Hepatocyte (in vitro differentiated cells): ENCODE results near the gene SMIM26. TPM values are rescaled to one million over a fixed set of nuclear protein-coding genes. Genes with fewer than 3 reads are reported as not detected.

Source experiments
- DNase-seq: peaks from one replicate; pipeline ENCODE4 v3.0.0-alpha.2; 2016; ENCODE audit warnings: low spot score
- H2AFZ ChIP-seq: fragments of 200-600 bp; sonication (generic); 2 replicates; pipeline ENCODE4 v1.6.0; 2016; ENCODE audit warnings: antibody characterized with exemption, mild to moderate bottlenecking
- H3K27ac ChIP-seq: fragments of 200-600 bp; sonication (generic); 2 replicates; pipeline ENCODE4 v1.5.1; 2016; ENCODE audit warnings: mild to moderate bottlenecking
- H3K27me3 ChIP-seq: fragments of 200-600 bp; sonication (generic); 2 replicates; pipeline ENCODE4 v1.6.1; 2016
- H3K36me3 ChIP-seq: fragments of 200-600 bp; sonication (generic); replicated peaks from 2 replicates; pipeline ENCODE4 v1.5.1; 2016; ENCODE audit warnings: low read depth; ENCODE audit not compliant: insufficient read depth
- H3K4me1 ChIP-seq: fragments of 200-600 bp; sonication (generic); 2 replicates; pipeline ENCODE4 v1.5.1; 2016; ENCODE audit warnings: mild to moderate bottlenecking, moderate library complexity; ENCODE audit not compliant: insufficient read depth
- H3K4me2 ChIP-seq: fragments of 200-600 bp; sonication (generic); 2 replicates; pipeline ENCODE4 v1.6.0; 2016
- H3K4me3 ChIP-seq: fragments of 200-600 bp; sonication (generic); 2 replicates; pipeline ENCODE4 v1.5.1; 2016; ENCODE audit warnings: mild to moderate bottlenecking
- H3K79me2 ChIP-seq: fragments of 200-600 bp; sonication (generic); 2 replicates; pipeline ENCODE4 v1.6.0; 2017; ENCODE audit warnings: mild to moderate bottlenecking
- H3K9me2 ChIP-seq: fragments of 200-600 bp; sonication (generic); replicated peaks from 2 replicates; pipeline ENCODE4 v1.6.0; 2017; ENCODE audit warnings: mild to moderate bottlenecking; ENCODE audit not compliant: insufficient read depth
- H3K9me3 ChIP-seq: fragments of 200-600 bp; sonication (generic); 2 replicates; pipeline ENCODE4 v1.5.1; 2016; ENCODE audit warnings: low read depth, mild to moderate bottlenecking
- H4K20me1 ChIP-seq: fragments of 200-600 bp; sonication (generic); 2 replicates; pipeline ENCODE4 v1.6.0; 2016; ENCODE audit warnings: mild to moderate bottlenecking; ENCODE audit not compliant: insufficient read depth, poor library complexity, severe bottlenecking
- EZH2 ChIP-seq: fragments of 200-600 bp; sonication (generic); IDR thresholded peaks from 2 replicates; pipeline ENCODE4 v1.6.1; 2016; ENCODE audit warnings: antibody characterized with exemption, mild to moderate bottlenecking, borderline replicate concordance
- EZH2phosphoT487 ChIP-seq: fragments of 200-600 bp; sonication (generic); IDR thresholded peaks from one replicate; pipeline ENCODE4 v1.6.1; 2018; ENCODE audit warnings: antibody characterized with exemption, mild to moderate bottlenecking, low read depth, moderate library complexity; ENCODE audit not compliant: unreplicated experiment, severe bottlenecking
- WGBS: methylation state at CpG from one replicate; pipeline ENCODE4 v1.1.6; 2016; ENCODE audit warnings: low lambda C conversion rate; ENCODE audit errors: missing lambda C conversion rate; 5-methylcytosine and 5-hydroxymethylcytosine counted together
- polyA plus RNA-seq: library from polyadenylated mRNA; unstranded; fragments of >200 nt; fragmentation: Nextera tagmentation; extraction: Ambion mirVana; gene quantifications from 2 replicates; pipeline ENCODE4 v1.2.1, GENCODE V29; 2016
- total RNA-seq: library from RNA; depleted of rRNA; stranded (reverse); fragments of >200 nt; gene quantifications from 2 replicates; pipeline ENCODE4 v1.2.3, GENCODE V29; 2014
- TF ChIP-seq, protein P1 (sequence below): fragments of 200-600 bp; sonication (generic); IDR thresholded peaks from 2 replicates; pipeline ENCODE4 v1.5.1; 2016; ENCODE audit warnings: antibody characterized with exemption, mild to moderate bottlenecking; ENCODE audit not compliant: poor library complexity

The SMIM26 gene
- total and polyA plus RNA-seq, 2 experiments from 2014 or later = 131 to 144 TPM

- WGBS = 95% methylated on average over 3 of the region's 3 CpGs
- no peaks in the 10 kb centered on the region for H3K4me1 ChIP-seq
- H3K27ac ChIP-seq = no peak overlapping the region
- no peak overlapping the region for H2AFZ ChIP-seq
- H3K27me3 ChIP-seq = no peaks in the 10 kb centered on the region
- DNase-seq = no peak
- no peak overlapping the region for H3K4me3 ChIP-seq
- no peaks in the 10 kb centered on the region for H3K9me3 ChIP-seq
- H3K4me2 ChIP-seq = no peak overlapping the region
- TF ChIP-seq EZH2 (no peak), EZH2phosphoT487 (no peak)
- TF ChIP-seq, protein P1, sequence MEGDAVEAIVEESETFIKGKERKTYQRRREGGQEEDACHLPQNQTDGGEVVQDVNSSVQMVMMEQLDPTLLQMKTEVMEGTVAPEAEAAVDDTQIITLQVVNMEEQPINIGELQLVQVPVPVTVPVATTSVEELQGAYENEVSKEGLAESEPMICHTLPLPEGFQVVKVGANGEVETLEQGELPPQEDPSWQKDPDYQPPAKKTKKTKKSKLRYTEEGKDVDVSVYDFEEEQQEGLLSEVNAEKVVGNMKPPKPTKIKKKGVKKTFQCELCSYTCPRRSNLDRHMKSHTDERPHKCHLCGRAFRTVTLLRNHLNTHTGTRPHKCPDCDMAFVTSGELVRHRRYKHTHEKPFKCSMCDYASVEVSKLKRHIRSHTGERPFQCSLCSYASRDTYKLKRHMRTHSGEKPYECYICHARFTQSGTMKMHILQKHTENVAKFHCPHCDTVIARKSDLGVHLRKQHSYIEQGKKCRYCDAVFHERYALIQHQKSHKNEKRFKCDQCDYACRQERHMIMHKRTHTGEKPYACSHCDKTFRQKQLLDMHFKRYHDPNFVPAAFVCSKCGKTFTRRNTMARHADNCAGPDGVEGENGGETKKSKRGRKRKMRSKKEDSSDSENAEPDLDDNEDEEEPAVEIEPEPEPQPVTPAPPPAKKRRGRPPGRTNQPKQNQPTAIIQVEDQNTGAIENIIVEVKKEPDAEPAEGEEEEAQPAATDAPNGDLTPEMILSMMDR = no peak
- H3K36me3 ChIP-seq = no peaks in the 10 kb centered on the region
- H4K20me1 ChIP-seq = no peaks in the 10 kb centered on the region
- no peaks in the 10 kb centered on the region for H3K79me2 ChIP-seq
- H3K9me2 ChIP-seq = no peaks in the 10 kb centered on the region
Observed at GRCh38 chr20:18548465-18548864, 18.8 kb upstream of the SMIM26 start.

- DNase-seq = no peak
- no peaks in the 10 kb centered on the region for H3K9me2 ChIP-seq
- no peak overlapping the region for H2AFZ ChIP-seq
- TF ChIP-seq EZH2phosphoT487 (no peak), EZH2 (no peak)
- TF ChIP-seq, protein P1 = no peak
- H3K27me3 ChIP-seq = no peaks in the 10 kb centered on the region
- H3K27ac ChIP-seq = no peak overlapping the region
- H3K9me3 ChIP-seq = no peaks in the 10 kb centered on the region
- no peak overlapping the region for H3K4me3 ChIP-seq
- 94% methylated on average over 8 of the region's 8 CpGs for WGBS
- no peaks in the 10 kb centered on the region for H3K79me2 ChIP-seq
- no peaks in the 10 kb centered on the region for H4K20me1 ChIP-seq
- no peaks in the 10 kb centered on the region for H3K4me1 ChIP-seq
- no peak overlapping the region for H3K4me2 ChIP-seq
- H3K36me3 ChIP-seq = no peaks in the 10 kb centered on the region
Observed at GRCh38 chr20:18553746-18554145, 13.5 kb upstream of the SMIM26 start.

DNA sequence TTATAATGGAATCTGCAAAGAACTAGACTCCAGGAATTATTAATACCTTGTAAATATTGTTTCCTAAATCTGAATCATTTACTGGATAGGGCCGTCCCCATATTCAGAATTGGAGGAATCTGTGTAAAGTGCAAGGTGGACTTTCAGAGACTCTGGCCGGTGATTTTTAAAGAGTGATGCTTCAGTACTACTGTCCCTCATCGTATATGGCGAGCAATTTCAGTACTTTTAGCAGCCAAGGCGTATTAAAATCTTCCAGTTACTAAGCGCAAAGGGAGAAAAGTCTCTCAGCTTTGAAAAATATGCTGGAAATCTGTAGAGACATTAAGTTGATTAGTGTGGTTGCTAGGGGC is 483 bp downstream of the SMIM26 start:
- H3K4me1 ChIP-seq = peaks cover 5% of the 10 kb centered on the region
- H3K4me3 ChIP-seq = peak overlapping the region; percentile 67
- H3K79me2 ChIP-seq = peaks cover 33% of the 10 kb centered on the region
- H3K9me2 ChIP-seq = no peaks in the 10 kb centered on the region
- H3K4me2 ChIP-seq = peak overlapping the region; percentile 83
- no peaks in the 10 kb centered on the region for H3K27me3 ChIP-seq
- WGBS = 11% methylated on average over 6 of the region's 6 CpGs
- H4K20me1 ChIP-seq = no peaks in the 10 kb centered on the region
- TF ChIP-seq EZH2phosphoT487 = no peak
- no peak for TF ChIP-seq EZH2
- TF ChIP-seq, protein P1 = no peak
- H3K36me3 ChIP-seq = no peaks in the 10 kb centered on the region
- peak overlapping the region; percentile 74 for H2AFZ ChIP-seq
- H3K27ac ChIP-seq = peak overlapping the region; percentile 89
- DNase-seq = no peak
- no peaks in the 10 kb centered on the region for H3K9me3 ChIP-seq

DNA sequence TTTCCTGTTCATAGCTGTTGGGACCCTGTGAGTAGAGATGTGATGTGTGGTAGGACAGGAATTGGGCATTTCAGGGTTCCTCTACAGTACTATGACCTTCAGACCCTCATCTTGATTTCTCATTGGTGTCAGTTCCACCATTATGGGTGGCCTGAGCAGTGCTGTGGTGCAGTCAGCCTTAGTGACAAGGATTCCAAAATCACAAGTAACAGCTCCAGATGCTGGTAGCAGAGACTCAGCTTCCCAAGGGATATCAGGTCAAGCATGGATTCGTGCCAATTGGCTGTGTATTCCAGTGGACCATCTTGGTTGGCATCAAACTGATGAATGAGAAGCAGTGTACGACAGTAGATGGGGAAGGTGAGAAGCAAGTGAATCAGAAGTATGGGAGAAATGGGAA is 3.8 kb downstream of the SMIM26 start:
- H3K79me2 ChIP-seq = peaks cover 33% of the 10 kb centered on the region
- H3K27me3 ChIP-seq = no peaks in the 10 kb centered on the region
- WGBS = 94% methylated on average over 2 of the region's 2 CpGs
- no peaks in the 10 kb centered on the region for H4K20me1 ChIP-seq
- peaks cover 5% of the 10 kb centered on the region for H3K4me1 ChIP-seq
- H3K9me3 ChIP-seq = no peaks in the 10 kb centered on the region
- no peaks in the 10 kb centered on the region for H3K36me3 ChIP-seq
- H3K4me2 ChIP-seq = no peak overlapping the region
- H3K27ac ChIP-seq = no peak overlapping the region
- DNase-seq = no peak
- H2AFZ ChIP-seq = no peak overlapping the region
- H3K4me3 ChIP-seq = no peak overlapping the region
- no peak for TF ChIP-seq EZH2phosphoT487
- TF ChIP-seq, protein P1 = no peak
- no peak for TF ChIP-seq EZH2
- H3K9me2 ChIP-seq = no peaks in the 10 kb centered on the region
